K562 (cell line): ENCODE data around the gene CACNA2D3. TPM values are rescaled to one million over a fixed set of nuclear protein-coding genes. Genes with fewer than 3 reads are reported as not detected.

Experiments used
- ATAC-seq: fragments of 200-7000 bp; cut with Tn5 transposase; 3 replicates; pipeline ENCODE4 v1.9.1; 2020; ENCODE audit warnings: moderate library complexity
- BruUV-seq: library from RNA; stranded (reverse); fragments of 400-500 nt; replicated peaks from 2 replicates; lab custom pipeline; 2021; lab: Mats Ljungman, UMichigan
- CTCF ChIA-PET: fragments of 300-600 bp; formaldehyde crosslinking; extraction: SDS; loops from one replicate; lab custom pipeline; 2021; ENCODE audit warnings: low intra/inter-chr PET ratio; lab: Yijun Ruan, JAX
- POLR2A ChIA-PET: fragments of 300-600, 350-650 bp; sonication (Branson Sonifier 250); formaldehyde crosslinking; extraction: SDS; loops from one replicate; lab custom pipeline; 2021; ENCODE audit warnings: antibody characterized with exemption, inconsistent platforms; lab: Yijun Ruan, JAX
- DNase-seq, 4 experiments: peaks; one replicate each; pipeline versions ENCODE4 v3.0.0 to v3.0.0-alpha.2; 2011 to 2018; ENCODE audit warnings: low spot score in 3 of 4, mixed read lengths in 3 of 4; ENCODE audit errors: extremely low read depth in 1 of 4
- FAIRE-seq: peaks from 2 replicates; lab custom pipeline; 2011; peaks lifted over from hg19 to GRCh38; lab: Jason Lieb, UNC
- H2AFZ ChIP-seq: 2 replicates; pipeline ENCODE4 v1.6.0; 2011; ENCODE audit warnings: low read depth, low read length, control low read depth, inconsistent platforms
- H3K27ac ChIP-seq: fragments of 200-600 bp; 3 replicates; pipeline ENCODE4 v1.8.0; 2011; ENCODE audit warnings: low read depth, mild to moderate bottlenecking, control low read depth, inconsistent platforms, low read length, moderate library complexity, mixed read lengths; ENCODE audit errors: extremely low read depth
- H3K27me3 ChIP-seq, 2 experiments: fragments of 300-600 bp in 1 of 2; 2 replicates in 1 of 2; 3 replicates in 1 of 2; pipeline versions ENCODE4 v1.6.0 to v1.8.0; 2011; ENCODE audit warnings: inconsistent platforms in 2 of 2, low read length in 2 of 2, mild to moderate bottlenecking in 1 of 2, mixed read lengths in 1 of 2, moderate library complexity in 1 of 2; ENCODE audit not compliant: control insufficient read depth in 2 of 2, insufficient read depth in 2 of 2
- H3K36me3 ChIP-seq: fragments of 300-600 bp; 3 replicates; pipeline ENCODE4 v1.8.0; 2011; ENCODE audit warnings: mild to moderate bottlenecking, low read length, inconsistent platforms; ENCODE audit not compliant: control insufficient read depth, insufficient read depth
- H3K4me1 ChIP-seq, 2 experiments: fragments of 200-600 bp in 1 of 2; replicated peaks in 1 of 2; 2 replicates in 1 of 2; 3 replicates in 1 of 2; pipeline versions ENCODE4 v1.5.1 to v1.8.0; 2011; ENCODE audit warnings: inconsistent platforms in 2 of 2, low read length in 2 of 2, mild to moderate bottlenecking in 1 of 2, mixed read lengths in 1 of 2, moderate library complexity in 1 of 2; ENCODE audit not compliant: control insufficient read depth in 2 of 2, insufficient read depth in 2 of 2
- H3K4me2 ChIP-seq: 2 replicates; pipeline ENCODE4 v1.6.1; 2011; ENCODE audit warnings: low read length, control low read depth, inconsistent platforms, mixed read lengths; ENCODE audit not compliant: insufficient read depth
- H3K4me3 ChIP-seq: fragments of 200-600 bp; sonication (generic), shearing (Covaris generic); 2 replicates; pipeline ENCODE4 v1.5.1; 2016; ENCODE audit warnings: control low read depth, inconsistent platforms
- H3K79me2 ChIP-seq: fragments of 200-600 bp; 3 replicates; pipeline ENCODE4 v1.8.0; 2011; ENCODE audit warnings: low read length, inconsistent platforms; ENCODE audit not compliant: control insufficient read depth, insufficient read depth
- H3K9ac ChIP-seq, 2 experiments: 2 replicates each; pipeline versions ENCODE4 v1.6.0 to v1.6.1; 2011; ENCODE audit warnings: low read depth in 2 of 2, low read length in 2 of 2, control low read depth in 1 of 2, inconsistent platforms in 1 of 2, mild to moderate bottlenecking in 1 of 2, mixed read lengths in 1 of 2; ENCODE audit not compliant: insufficient read depth in 1 of 2
- H3K9me1 ChIP-seq: one replicate; pipeline ENCODE4 v1.6.0; 2011; ENCODE audit warnings: inconsistent platforms, mild to moderate bottlenecking, low read length, moderate library complexity; ENCODE audit not compliant: control insufficient read depth, insufficient read depth
- H3K9me3 ChIP-seq: replicated peaks from 2 replicates; pipeline ENCODE4 v1.5.1; 2011; ENCODE audit warnings: low read depth, low read length, inconsistent platforms; ENCODE audit not compliant: control insufficient read depth, insufficient read depth
- H4K20me1 ChIP-seq: replicated peaks from 2 replicates; pipeline ENCODE4 v1.6.1; 2011; ENCODE audit warnings: low read length, inconsistent platforms, mixed read lengths; ENCODE audit not compliant: control insufficient read depth, insufficient read depth
- EZH2 ChIP-seq: IDR thresholded peaks from 2 replicates; pipeline ENCODE4 v1.6.1; 2012; ENCODE audit warnings: low read depth, mild to moderate bottlenecking, inconsistent platforms, low read length, borderline replicate concordance
- GTF2F1 ChIP-seq: IDR thresholded peaks from 2 replicates; pipeline ENCODE4 v1.6.1; 2011; ENCODE audit warnings: low read depth, low read length, improper control_type of control experiment
- SIX5 ChIP-seq, 2 experiments: IDR thresholded peaks; 2 replicates each; pipeline ENCODE4 v1.6.1; 2011; ENCODE audit warnings: low read length in 2 of 2, borderline replicate concordance in 1 of 2, low read depth in 1 of 2, mild to moderate bottlenecking in 1 of 2, moderate library complexity in 1 of 2; ENCODE audit not compliant: insufficient read depth in 1 of 2
- TCFL5 ChIP-seq: fragments of 250-450 bp; sonication (Bioruptor Pico); conservative IDR thresholded peaks from 2 replicates; pipeline ENCODE4 v1.6.1; 2021; ENCODE audit warnings: mild to moderate bottlenecking, moderate library complexity, matching md5 sums
- TRIM25 ChIP-seq: fragments of 450-650 bp; IDR thresholded peaks from 2 replicates; pipeline ENCODE4 v1.7.0; 2016; ENCODE audit warnings: borderline replicate concordance
- ZC3H4 ChIP-seq: sonication (generic); formaldehyde crosslinking; IDR thresholded peaks from 2 replicates; pipeline ENCODE4 v1.9.0; 2021; ENCODE audit warnings: missing genetic modification reagents, borderline replicate concordance
- ZMIZ1 ChIP-seq, 2 experiments: fragments of 150-350 bp in 1 of 2; IDR thresholded peaks; 2 replicates each; pipeline ENCODE4 v1.6.1; 2012 to 2016; ENCODE audit warnings: low read depth in 2 of 2, low read length in 2 of 2, mild to moderate bottlenecking in 1 of 2, moderate library complexity in 1 of 2
- ZNF407 ChIP-seq: fragments of 450-650 bp; IDR thresholded peaks from 2 replicates; pipeline ENCODE4 v1.6.1; 2016; ENCODE audit warnings: low read depth
- WGBS: fragments of 100-300 bp; shearing (Covaris generic); methylation state at CpG from one replicate; pipeline ENCODE4 v1.1.6; 2016; ENCODE audit warnings: low coverage, mixed read lengths; ENCODE audit not compliant: insufficient coverage; ENCODE audit errors: missing lambda C conversion rate; 5-methylcytosine and 5-hydroxymethylcytosine counted together
- in situ Hi-C: fragments of 300-500 bp; cut with MboI; formaldehyde crosslinking; loops from 4 replicates; pipeline ENCODE4 v1.15.0; 2018; ENCODE audit warnings: inconsistent platforms, mixed read lengths
- intact Hi-C: fragments of 100-400 bp; cut with micrococcal nuclease; formaldehyde crosslinking; loops from 2 replicates; pipeline ENCODE4 v1.14.2; 2022
- polyA plus RNA-seq, 8 experiments: library from polyadenylated mRNA; depleted of rRNA in 4 of 8; stranded (reverse) in 5 of 8; unstranded in 3 of 8; fragments of >200 nt; fragmentation: Nextera tagmentation in 2 of 8; fragmentation: Illumina TruSeq in 1 of 8; extraction: Ambion mirVana in 2 of 8; extraction: Trizol in 1 of 8; gene quantifications; 2 replicates each; pipeline versions ENCODE4 v1.2.1 to v1.2.3, GENCODE V29; 2011 to 2014; ENCODE audit warnings: inconsistent platforms in 1 of 8, missing spikeins in 1 of 8
- total RNA-seq, 7 experiments: library from RNA; depleted of rRNA in 6 of 7; stranded (reverse); fragments of >200 nt in 6 of 7; fragmentation: Illumina TruSeq in 2 of 7; extraction: Trizol in 2 of 7; gene quantifications; 2 replicates each; pipeline versions ENCODE4 v1.2.1 to v1.2.3, GENCODE V29; 2011 to 2021; ENCODE audit warnings: low replicate concordance in 1 of 7

The CACNA2D3 gene
- total and polyA plus RNA-seq, 9 of the 15 experiments (the other 6 are each of a cell fraction or from before 2014, with no cell fraction given), result 0.01 TPM; not detected in 8

- H3K79me2 ChIP-seq, result no peaks in the 10 kb centered on the region
- no peak overlapping the region for H3K4me3 ChIP-seq
- CTCF ChIA-PET, result no interaction called here
- no peak overlapping the region for H2AFZ ChIP-seq
- DNase-seq (no peak), FAIRE-seq (no peak), ATAC-seq (no peak)
- H3K27me3 ChIP-seq, result no peaks in the 10 kb centered on the region
- TF ChIP-seq SIX5 (IDR thresholded peaks at IDR 0.05; ENCODE audit: borderline replicate concordance in 1 of 2, insufficient read depth in 1 of 2, low read depth in 1 of 2, low read length in 2 of 2) (no peak), ZC3H4 (CRISPR knock-in tag) (no peak), ZMIZ1 (IDR thresholded peaks at IDR 0.05; ENCODE audit: low read depth in 2 of 2, low read length in 2 of 2) (no peak), GTF2F1 (no peak), TRIM25 (no peak), EZH2 (no peak), ZNF407 (no peak), TCFL5 (CRISPR knock-in tag) (no peak)
- POLR2A ChIA-PET, result no interaction called here
- no peaks in the 10 kb centered on the region for H3K9me3 ChIP-seq
- H3K27ac ChIP-seq, result no peak overlapping the region
- no peak overlapping the region for H3K4me2 ChIP-seq
- H3K4me1 ChIP-seq, result no peaks in the 10 kb centered on the region
- intact Hi-C loops (no loop called here), in situ Hi-C loops (no loop called here)
- no peaks in the 10 kb centered on the region for H3K36me3 ChIP-seq
- no peak overlapping the region for H3K9ac ChIP-seq
- BruUV-seq, result no TSS peak
- H4K20me1 ChIP-seq, result no peaks in the 10 kb centered on the region
- WGBS, result 0% methylated on average over 5 of the region's 5 CpGs
- H3K9me1 ChIP-seq, result no peaks in the 10 kb centered on the region
Measured at GRCh38 chr3:54844211-54844610, 721.9 kb downstream of the CACNA2D3 start.
